Measurements from ENCODE around the gene ACER3.

- TF ChIP-seq ARNT (IDR thresholded peaks at IDR 0.05) (no peak), ELF4 (IDR thresholded peaks at IDR 0.05) (no peak), FOXM1 (IDR thresholded peaks at IDR 0.05; ENCODE audit: borderline replicate concordance) (no peak), SP1 (IDR thresholded peaks at IDR 0.05) (no peak), BHLHE40 (IDR thresholded peaks at IDR 0.05; ENCODE audit: borderline replicate concordance) (no peak), TARDBP (IDR thresholded peaks at IDR 0.05) (no peak)
Observed at GRCh38 chr11:77071671-77072605, 211.2 kb downstream of the ACER3 start.

All from HEK293T (cell line).